Measurements from ENCODE around the gene G6PC2.

- TF ChIP-seq CTCF (IDR thresholded peaks at IDR 0.05; ENCODE audit: insufficient read depth, low read depth, low read length) (no peak), EZH2 (IDR thresholded peaks at IDR 0.05; ENCODE audit: insufficient read depth, low read length) (no peak)
These were observed 46.4 kb upstream of the G6PC2 start for GRCh38 chr2:168854651-168855050.

All from astrocyte (in vitro differentiated cells and primary cell).